Brain microvascular endothelial cell (primary cell): ENCODE results near the gene LRRC43.
A peak's percentile ranks its signal among the peaks of the same experiment; 100 is the strongest.
"Not testable (repeated sequence)": the region's sequence is repeated elsewhere in the genome, so short reads cannot be mapped to it uniquely, and the experiment has no call there.

Experiments used
- DNase-seq: peaks from one replicate; pipeline ENCODE4 v3.0.0-alpha.2; 2020
- H3K27ac ChIP-seq: fragments of 250-450 bp; sonication (Bioruptor Pico); 2 replicates; pipeline ENCODE4 v1.5.1; 2020; ENCODE audit warnings: mild to moderate bottlenecking, moderate library complexity
- H3K27me3 ChIP-seq: fragments of 250-450 bp; sonication (Bioruptor Pico); replicated peaks from 2 replicates; pipeline ENCODE4 v1.5.1; 2020; ENCODE audit warnings: mild to moderate bottlenecking
- H3K36me3 ChIP-seq: fragments of 250-450 bp; sonication (Bioruptor Pico); replicated peaks from 2 replicates; pipeline ENCODE4 v1.5.1; 2020; ENCODE audit warnings: mild to moderate bottlenecking
- H3K4me3 ChIP-seq: 2 replicates; pipeline ENCODE4 v1.5.1; 2011; ENCODE audit warnings: low read depth, mild to moderate bottlenecking, control low read depth, low read length, moderate library complexity
- in situ Hi-C: cut with HindIII; loops from 2 replicates; pipeline ENCODE4 v1.10.0; 2017; ENCODE audit warnings: low sequenced_read_pairs, low pct_ligation_motif_present
- TF ChIP-seq, protein P1 (sequence below): IDR thresholded peaks from 2 replicates; pipeline ENCODE4 v1.5.1; 2011; ENCODE audit warnings: low read depth, mild to moderate bottlenecking, moderate library complexity, low read length, control low read depth, inconsistent platforms; ENCODE audit errors: missing control alignments

Gene LRRC43

DNA sequence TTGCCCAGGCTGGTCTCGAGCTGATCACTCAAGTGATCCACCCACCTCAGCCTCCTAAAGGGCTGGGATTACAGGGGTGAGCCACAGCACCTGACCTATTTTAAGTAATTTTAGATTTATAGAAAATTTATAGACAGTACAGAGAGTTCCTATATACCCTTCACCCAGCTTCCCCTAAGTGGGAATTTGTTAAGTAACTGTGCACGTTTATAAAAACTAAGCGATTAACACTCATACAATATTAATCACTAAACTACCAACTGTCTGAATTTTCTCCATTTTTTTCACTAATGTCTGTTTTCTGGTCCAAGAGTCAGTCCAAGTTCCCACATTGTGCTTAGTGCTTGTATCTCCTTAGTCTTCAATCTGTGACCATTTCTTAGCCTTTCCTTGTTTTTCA lies 14.4 kb upstream of the LRRC43 start:
- H3K27ac ChIP-seq, result no peak overlapping the region
- no peak for DNase-seq
- TF ChIP-seq, protein P1, sequence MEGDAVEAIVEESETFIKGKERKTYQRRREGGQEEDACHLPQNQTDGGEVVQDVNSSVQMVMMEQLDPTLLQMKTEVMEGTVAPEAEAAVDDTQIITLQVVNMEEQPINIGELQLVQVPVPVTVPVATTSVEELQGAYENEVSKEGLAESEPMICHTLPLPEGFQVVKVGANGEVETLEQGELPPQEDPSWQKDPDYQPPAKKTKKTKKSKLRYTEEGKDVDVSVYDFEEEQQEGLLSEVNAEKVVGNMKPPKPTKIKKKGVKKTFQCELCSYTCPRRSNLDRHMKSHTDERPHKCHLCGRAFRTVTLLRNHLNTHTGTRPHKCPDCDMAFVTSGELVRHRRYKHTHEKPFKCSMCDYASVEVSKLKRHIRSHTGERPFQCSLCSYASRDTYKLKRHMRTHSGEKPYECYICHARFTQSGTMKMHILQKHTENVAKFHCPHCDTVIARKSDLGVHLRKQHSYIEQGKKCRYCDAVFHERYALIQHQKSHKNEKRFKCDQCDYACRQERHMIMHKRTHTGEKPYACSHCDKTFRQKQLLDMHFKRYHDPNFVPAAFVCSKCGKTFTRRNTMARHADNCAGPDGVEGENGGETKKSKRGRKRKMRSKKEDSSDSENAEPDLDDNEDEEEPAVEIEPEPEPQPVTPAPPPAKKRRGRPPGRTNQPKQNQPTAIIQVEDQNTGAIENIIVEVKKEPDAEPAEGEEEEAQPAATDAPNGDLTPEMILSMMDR, result no peak
- in situ Hi-C loops, result no loop called here
- no peak overlapping the region for H3K4me3 ChIP-seq
- no peaks in the 10 kb centered on the region for H3K36me3 ChIP-seq
- H3K27me3 ChIP-seq, result no peaks in the 10 kb centered on the region

- Histone ChIP-seq H3K27me3 (no peaks in the 10 kb centered on the region), H3K27ac (no peak overlapping the region), H3K36me3 (no peaks in the 10 kb centered on the region), H3K4me3 (no peak overlapping the region)
- TF ChIP-seq, protein P1, result no peak
- in situ Hi-C loops, result no loop called here
- DNase-seq, result no peak
These were observed 11.5 kb upstream of the LRRC43 start for GRCh38 chr12:122171399-122171798.

DNA sequence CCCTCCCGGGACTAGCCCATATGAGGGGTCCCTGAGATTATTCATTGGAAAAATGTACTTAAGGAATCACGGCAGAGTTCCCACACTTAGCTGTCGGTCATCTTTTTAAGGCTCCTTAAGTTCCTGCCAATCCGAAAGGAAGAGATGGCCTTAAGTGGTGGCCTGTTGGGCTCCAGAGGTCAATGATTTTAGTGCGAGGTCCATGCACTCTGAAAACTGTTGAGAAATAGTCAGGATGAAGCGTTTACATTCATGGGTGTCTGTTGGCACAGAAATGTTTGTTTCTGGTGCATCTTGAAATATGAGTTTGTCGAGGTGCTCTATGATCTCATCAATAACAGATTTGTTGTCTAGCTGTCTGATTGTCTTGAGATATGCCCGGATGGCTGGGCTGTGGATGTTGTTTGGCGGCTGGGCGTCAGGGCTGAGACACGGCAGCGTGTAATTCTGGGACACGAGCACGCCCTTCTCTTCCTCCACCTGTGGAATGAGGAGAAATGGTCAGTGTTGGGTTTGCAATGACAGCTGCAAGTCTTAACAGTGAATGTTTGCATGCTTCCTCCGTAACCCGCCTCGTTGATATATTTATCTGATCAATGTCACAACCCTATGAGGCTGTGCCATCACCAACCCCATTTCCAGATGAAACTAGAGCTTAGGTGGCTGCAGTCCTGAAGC lies 10.5 kb upstream of the LRRC43 start:
- no peak overlapping the region for H3K27ac ChIP-seq
- DNase-seq, result no peak
- in situ Hi-C loops, result no loop called here
- no peak overlapping the region for H3K4me3 ChIP-seq
- H3K36me3 ChIP-seq, result no peaks in the 10 kb centered on the region
- TF ChIP-seq, protein P1, result no peak
- H3K27me3 ChIP-seq, result no peaks in the 10 kb centered on the region

GRCh38 chr12:122174155-122174845 lies 8.6 kb upstream of the LRRC43 start, which contains the start of gene IL31:
IL31 (minus strand) TSS chr12:122174221; CDS start chr12:122174172, 49 bp downstream.
- DNase-seq, result no peak

DNA sequence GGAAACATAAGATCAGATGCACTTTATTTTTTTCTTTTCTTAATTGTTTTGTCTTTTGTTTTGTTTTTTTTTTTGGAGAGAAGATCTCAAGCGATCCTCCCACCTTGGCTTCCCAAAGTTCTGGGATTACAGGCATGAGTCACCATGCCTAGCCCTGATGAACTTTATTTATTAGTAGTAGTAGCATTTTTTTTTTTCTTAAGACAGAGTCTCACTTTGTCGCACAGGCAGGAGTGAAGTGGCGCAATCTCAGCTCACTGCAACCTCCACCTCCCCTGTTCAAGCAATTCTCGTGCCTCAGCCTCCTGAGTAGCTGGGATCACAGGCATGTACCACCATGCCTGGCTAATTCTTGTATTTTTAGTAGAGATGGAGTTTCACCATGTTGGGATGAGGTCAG lies 6.5 kb upstream of the LRRC43 start:
- H3K27ac ChIP-seq, H3K4me3 ChIP-seq, H3K36me3 ChIP-seq, DNase-seq, H3K27me3 ChIP-seq, in situ Hi-C loops: not testable (repeated sequence)

More at GRCh38 chr12:122174155-122174845, 8.6 kb upstream of the LRRC43 start, which contains the start of gene IL31:
- in situ Hi-C loops, result no loop called here
- H3K36me3 ChIP-seq, result no peaks in the 10 kb centered on the region
- no peak within 1 kb of the TSS for H3K4me3 ChIP-seq
- TF ChIP-seq, protein P1, result no peak
- H3K27me3 ChIP-seq, result no peaks in the 10 kb centered on the region
- no peak within 1 kb of the TSS for H3K27ac ChIP-seq

DNA sequence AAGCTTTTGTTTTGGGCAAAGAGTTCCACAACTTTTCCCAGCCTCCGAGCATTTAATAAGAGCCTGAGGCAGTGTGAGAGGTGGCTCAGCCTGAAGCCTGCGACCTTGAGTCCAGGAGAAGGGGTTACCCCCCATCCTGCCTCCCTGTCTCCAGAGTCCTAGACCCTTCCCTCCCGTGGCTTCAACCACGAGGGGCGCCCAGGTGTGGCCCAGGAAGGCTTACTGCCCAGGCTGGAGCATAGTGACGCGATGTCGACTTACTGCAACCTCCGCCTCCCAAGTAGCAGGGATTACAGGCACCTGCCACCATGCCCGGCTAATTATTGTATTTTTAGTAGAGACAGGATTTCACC lies 641 bp downstream of the LRRC43 start:
- Histone ChIP-seq H3K27me3 (no peaks in the 10 kb centered on the region), H3K4me3 (peak overlapping the region; percentile 54), H3K27ac (no peak overlapping the region), H3K36me3 (no peaks in the 10 kb centered on the region)
- in situ Hi-C loops, result no loop called here
- no peak for DNase-seq
- TF ChIP-seq, protein P1, result no peak
